KMS-11 (cell line): Measurements from ENCODE around the gene NTM.

ENCODE experiments used
- H2AFZ ChIP-seq: fragments of 200-600 bp; sonication (generic); 2 replicates; pipeline ENCODE4 v1.6.1; 2016; ENCODE audit warnings: antibody characterized with exemption, mixed run types, low read depth
- H3K27ac ChIP-seq: fragments of 200-600 bp; sonication (generic); 2 replicates; pipeline ENCODE4 v1.6.1; 2016; ENCODE audit warnings: mild to moderate bottlenecking, mixed run types
- H3K27me3 ChIP-seq: fragments of 200-600 bp; sonication (generic); 2 replicates; pipeline ENCODE4 v1.6.1; 2017; ENCODE audit warnings: mild to moderate bottlenecking, low read depth, mixed run types, moderate library complexity; ENCODE audit not compliant: insufficient read depth
- H3K36me3 ChIP-seq: fragments of 200-600 bp; sonication (generic); 2 replicates; pipeline ENCODE4 v1.6.1; 2017; ENCODE audit warnings: mild to moderate bottlenecking, mixed run types; ENCODE audit not compliant: insufficient read depth
- H3K4me1 ChIP-seq: fragments of 200-600 bp; sonication (generic); 2 replicates; pipeline ENCODE4 v1.6.1; 2016; ENCODE audit warnings: mild to moderate bottlenecking, low read depth, mixed run types; ENCODE audit not compliant: poor library complexity, severe bottlenecking
- H3K4me2 ChIP-seq: fragments of 200-600 bp; sonication (generic); 2 replicates; pipeline ENCODE4 v1.7.0; 2016; ENCODE audit warnings: mild to moderate bottlenecking, mixed run types
- H3K4me3 ChIP-seq: fragments of 200-600 bp; sonication (generic); IDR thresholded peaks from 2 replicates; pipeline ENCODE4 v1.6.1; 2017; ENCODE audit warnings: low read depth, low read length, mixed read lengths; ENCODE audit not compliant: insufficient read depth
- H3K79me2 ChIP-seq: fragments of 200-600 bp; sonication (generic); 2 replicates; pipeline ENCODE4 v1.6.1; 2016; ENCODE audit warnings: low read depth, mixed run types; ENCODE audit not compliant: insufficient read depth
- H3K9ac ChIP-seq: fragments of 200-600 bp; sonication (generic); 2 replicates; pipeline ENCODE4 v1.6.1; 2016; ENCODE audit warnings: mild to moderate bottlenecking, mixed run types
- H4K20me1 ChIP-seq: fragments of 200-600 bp; sonication (generic); 2 replicates; pipeline ENCODE4 v1.6.1; 2016; ENCODE audit warnings: mild to moderate bottlenecking, mixed run types; ENCODE audit not compliant: insufficient read depth
- CTCF ChIP-seq: fragments of 200-600 bp; sonication (generic); conservative IDR thresholded peaks from 2 replicates; pipeline ENCODE4 v1.6.1; 2017; ENCODE audit warnings: low read depth, mild to moderate bottlenecking, antibody characterized with exemption, low read length, moderate library complexity, mixed read lengths

Gene NTM

GRCh38 chr11:131773626-131774025 is 403.2 kb downstream of the NTM start:
- Histone ChIP-seq H2AFZ (no peak overlapping the region), H3K27me3 (no peaks in the 10 kb centered on the region), H3K4me2 (no peak overlapping the region), H3K79me2 (no peaks in the 10 kb centered on the region), H3K4me3 (no peak overlapping the region), H3K4me1 (no peaks in the 10 kb centered on the region), H3K9ac (no peak overlapping the region), H3K36me3 (no peaks in the 10 kb centered on the region), H4K20me1 (no peaks in the 10 kb centered on the region), H3K27ac (no peak overlapping the region)
- TF ChIP-seq CTCF, result no peak

GRCh38 chr11:131776211-131776610 is 405.8 kb downstream of the NTM start:
- Histone ChIP-seq H3K9ac (no peak overlapping the region), H3K4me1 (no peaks in the 10 kb centered on the region), H3K27me3 (no peaks in the 10 kb centered on the region), H3K27ac (no peak overlapping the region), H4K20me1 (no peaks in the 10 kb centered on the region), H3K79me2 (no peaks in the 10 kb centered on the region), H3K4me3 (no peak overlapping the region), H2AFZ (no peak overlapping the region), H3K4me2 (no peak overlapping the region), H3K36me3 (no peaks in the 10 kb centered on the region)
- TF ChIP-seq CTCF, result no peak

- no peak overlapping the region for H3K27ac ChIP-seq
- no peaks in the 10 kb centered on the region for H3K27me3 ChIP-seq
- H4K20me1 ChIP-seq, result no peaks in the 10 kb centered on the region
- H3K4me3 ChIP-seq, result no peak overlapping the region
- TF ChIP-seq CTCF, result no peak
- H3K9ac ChIP-seq, result no peak overlapping the region
- H2AFZ ChIP-seq, result no peak overlapping the region
- no peak overlapping the region for H3K4me2 ChIP-seq
- H3K4me1 ChIP-seq, result no peaks in the 10 kb centered on the region
- no peaks in the 10 kb centered on the region for H3K79me2 ChIP-seq
- H3K36me3 ChIP-seq, result no peaks in the 10 kb centered on the region
Measured at GRCh38 chr11:131785801-131786200, 415.4 kb downstream of the NTM start.

- no peaks in the 10 kb centered on the region for H3K27me3 ChIP-seq
- H3K9ac ChIP-seq, result no peak overlapping the region
- no peak for TF ChIP-seq CTCF
- no peak overlapping the region for H3K4me3 ChIP-seq
- no peak overlapping the region for H3K4me2 ChIP-seq
- H3K36me3 ChIP-seq, result no peaks in the 10 kb centered on the region
- no peaks in the 10 kb centered on the region for H3K79me2 ChIP-seq
- no peak overlapping the region for H2AFZ ChIP-seq
- no peaks in the 10 kb centered on the region for H4K20me1 ChIP-seq
- no peak overlapping the region for H3K27ac ChIP-seq
- H3K4me1 ChIP-seq, result no peaks in the 10 kb centered on the region
Measured at GRCh38 chr11:131787119-131787518, 416.7 kb downstream of the NTM start.

GRCh38 chr11:131790586-131790985 is 420.2 kb downstream of the NTM start:
- Histone ChIP-seq H3K9ac (no peak overlapping the region), H3K27me3 (no peaks in the 10 kb centered on the region), H3K4me3 (no peak overlapping the region), H3K27ac (no peak overlapping the region), H2AFZ (no peak overlapping the region), H3K36me3 (no peaks in the 10 kb centered on the region), H3K4me1 (no peaks in the 10 kb centered on the region), H4K20me1 (no peaks in the 10 kb centered on the region), H3K79me2 (no peaks in the 10 kb centered on the region), H3K4me2 (no peak overlapping the region)
- no peak for TF ChIP-seq CTCF
